Smooth muscle cell of the brain vasculature (primary cell): ENCODE results near the gene SNF8.
"Not testable (repeated sequence)": the region's sequence is repeated elsewhere in the genome, so short reads cannot be mapped to it uniquely, and the experiment has no call there.

ENCODE experiments used
- DNase-seq: peaks from one replicate; pipeline ENCODE4 v3.0.0-alpha.2; 2012; ENCODE audit warnings: low read depth, low spot score

SNF8 gene, protein sequence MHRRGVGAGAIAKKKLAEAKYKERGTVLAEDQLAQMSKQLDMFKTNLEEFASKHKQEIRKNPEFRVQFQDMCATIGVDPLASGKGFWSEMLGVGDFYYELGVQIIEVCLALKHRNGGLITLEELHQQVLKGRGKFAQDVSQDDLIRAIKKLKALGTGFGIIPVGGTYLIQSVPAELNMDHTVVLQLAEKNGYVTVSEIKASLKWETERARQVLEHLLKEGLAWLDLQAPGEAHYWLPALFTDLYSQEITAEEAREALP

DNA sequence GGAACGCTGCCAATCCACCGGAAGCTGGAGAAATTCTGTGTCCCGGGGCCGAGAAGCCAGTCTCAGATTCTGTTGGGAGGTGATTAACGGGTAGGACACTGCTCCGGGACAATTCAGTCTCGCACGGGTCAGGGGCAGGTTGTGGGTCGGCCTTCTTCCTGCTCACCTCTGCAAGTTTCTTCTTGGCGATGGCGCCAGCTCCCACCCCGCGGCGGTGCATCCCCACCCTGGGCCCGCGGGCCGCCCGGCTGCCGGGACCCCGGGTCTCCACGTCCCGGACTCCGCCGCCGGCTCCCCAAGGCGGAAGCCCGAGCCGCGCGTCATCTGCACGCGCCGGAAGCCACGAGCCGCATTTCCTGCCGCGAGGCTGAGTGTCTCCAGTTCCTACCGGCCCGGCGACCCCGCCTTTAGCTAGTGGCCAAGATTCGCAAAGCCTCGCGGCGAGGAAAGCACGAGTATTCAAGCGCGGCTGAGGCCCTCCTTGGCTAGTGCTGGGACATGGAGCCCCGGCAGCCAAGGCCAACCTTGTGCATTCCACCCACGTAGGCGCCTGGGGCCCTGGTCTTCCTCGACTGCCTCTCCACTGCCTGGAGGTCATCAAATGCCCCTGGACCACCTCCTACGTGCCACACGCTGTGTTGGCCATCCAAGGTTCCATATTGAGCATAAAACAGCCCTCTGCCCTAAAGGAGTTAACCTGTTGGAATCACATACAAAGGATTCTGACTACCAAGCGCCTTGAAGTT lies at the start of gene SNF8:
SNF8 (minus strand) TSS at position 328 of the 746 bp plus-strand sequence; CDS start at position 220, 108 bp downstream.
- peak; percentile 74 for DNase-seq

DNA sequence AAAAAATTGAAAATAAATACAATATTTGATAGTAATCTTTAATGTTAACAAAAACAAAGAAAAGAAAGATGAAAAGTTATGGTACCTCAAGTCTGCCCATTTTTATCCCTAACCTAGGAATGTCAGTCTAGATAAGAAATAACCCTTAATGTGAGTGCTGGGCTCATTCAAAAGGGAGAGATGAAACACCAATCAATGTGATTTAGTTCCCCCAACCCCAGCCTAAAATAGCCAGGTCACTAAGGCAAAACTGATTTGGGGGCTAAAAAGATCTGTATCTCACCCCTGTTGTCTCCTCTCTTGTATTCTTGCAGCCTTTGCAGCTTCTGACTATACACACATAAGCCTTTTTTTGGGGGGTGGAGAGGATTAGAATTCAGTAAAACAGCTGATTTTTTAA lies 49.3 kb upstream of the SNF8 start:
- DNase-seq: no peak

DNA sequence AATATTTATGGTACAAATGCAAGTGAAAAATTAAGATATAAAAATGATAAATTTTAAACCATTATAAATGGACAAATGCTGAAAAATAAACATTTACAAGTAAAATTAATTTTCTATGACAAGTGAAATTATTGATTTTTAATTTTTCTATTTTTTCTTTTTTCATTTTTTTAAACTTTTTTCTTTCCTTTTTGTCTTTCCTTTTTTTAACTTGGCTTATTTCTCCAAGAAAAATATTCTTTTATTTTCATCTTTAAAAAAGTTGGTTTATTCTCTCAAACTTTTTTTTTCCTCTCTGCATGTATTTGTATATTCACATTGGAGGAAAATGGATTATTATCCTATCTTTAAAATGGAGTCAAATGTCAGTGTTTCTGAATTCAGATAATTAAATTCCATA lies 48.7 kb upstream of the SNF8 start:
- DNase-seq: no peak

DNA sequence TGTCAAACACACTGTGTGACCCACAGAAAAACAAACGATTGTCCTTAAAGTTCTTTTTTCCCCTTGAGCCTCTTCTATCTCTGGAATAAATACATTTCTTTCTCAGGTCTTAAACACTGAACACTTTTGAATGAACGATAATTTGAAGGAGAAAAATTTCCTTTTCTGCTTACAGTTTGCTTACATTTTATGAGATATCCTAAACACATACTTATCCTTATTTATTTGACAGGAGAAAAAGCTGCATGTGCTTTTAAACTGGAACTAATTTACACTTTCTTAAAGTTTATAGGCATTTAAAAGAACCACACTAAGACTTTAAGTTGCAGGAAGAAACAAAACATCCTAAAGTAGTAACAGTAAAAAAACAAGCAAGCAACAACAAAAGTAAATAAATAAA lies 47.8 kb upstream of the SNF8 start:
- DNase-seq: no peak

DNA sequence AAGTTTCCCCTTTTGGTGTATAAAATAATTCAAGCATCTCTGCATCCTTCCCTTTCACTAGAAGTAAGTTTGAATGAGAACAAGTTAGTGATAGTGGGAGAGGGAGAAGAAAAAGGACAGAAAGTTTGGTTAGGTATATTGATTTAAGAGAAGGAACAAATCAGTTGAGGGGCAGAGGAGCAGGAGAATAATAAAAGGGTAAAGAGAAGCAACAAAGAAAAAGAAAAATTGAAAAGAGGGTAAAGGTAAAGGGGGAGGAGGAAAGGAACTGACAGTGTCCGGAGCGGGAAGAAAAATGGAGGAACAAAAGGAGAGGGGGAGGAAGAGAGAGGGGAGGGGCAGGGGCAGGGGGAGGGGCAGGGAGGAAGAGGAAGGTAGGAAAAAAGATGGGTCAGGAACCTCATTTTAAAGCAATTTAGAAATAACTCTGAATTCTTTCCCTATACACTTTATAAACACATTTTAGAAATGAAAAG lies 46.3 kb upstream of the SNF8 start:
- no peak for DNase-seq

DNA sequence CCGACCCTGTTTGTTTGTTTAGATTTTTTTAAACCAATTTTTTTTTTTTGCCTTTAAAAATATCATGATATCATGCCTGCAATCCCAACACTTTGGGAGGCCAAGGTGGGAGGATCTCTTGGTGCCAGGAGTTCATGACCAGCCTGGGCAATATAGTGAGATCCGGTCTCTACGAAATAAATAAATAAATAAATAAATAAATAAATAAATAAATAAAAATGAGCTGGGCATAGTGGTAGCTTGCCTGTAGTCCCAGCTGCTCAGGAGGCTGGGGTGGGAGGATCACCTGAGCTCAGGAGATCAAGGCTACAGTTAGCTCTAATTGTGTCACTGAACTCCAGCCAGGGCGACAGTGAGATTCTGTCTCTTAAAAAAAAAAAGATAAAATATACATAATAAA lies 44.5 kb upstream of the SNF8 start:
- DNase-seq: no peak

DNA sequence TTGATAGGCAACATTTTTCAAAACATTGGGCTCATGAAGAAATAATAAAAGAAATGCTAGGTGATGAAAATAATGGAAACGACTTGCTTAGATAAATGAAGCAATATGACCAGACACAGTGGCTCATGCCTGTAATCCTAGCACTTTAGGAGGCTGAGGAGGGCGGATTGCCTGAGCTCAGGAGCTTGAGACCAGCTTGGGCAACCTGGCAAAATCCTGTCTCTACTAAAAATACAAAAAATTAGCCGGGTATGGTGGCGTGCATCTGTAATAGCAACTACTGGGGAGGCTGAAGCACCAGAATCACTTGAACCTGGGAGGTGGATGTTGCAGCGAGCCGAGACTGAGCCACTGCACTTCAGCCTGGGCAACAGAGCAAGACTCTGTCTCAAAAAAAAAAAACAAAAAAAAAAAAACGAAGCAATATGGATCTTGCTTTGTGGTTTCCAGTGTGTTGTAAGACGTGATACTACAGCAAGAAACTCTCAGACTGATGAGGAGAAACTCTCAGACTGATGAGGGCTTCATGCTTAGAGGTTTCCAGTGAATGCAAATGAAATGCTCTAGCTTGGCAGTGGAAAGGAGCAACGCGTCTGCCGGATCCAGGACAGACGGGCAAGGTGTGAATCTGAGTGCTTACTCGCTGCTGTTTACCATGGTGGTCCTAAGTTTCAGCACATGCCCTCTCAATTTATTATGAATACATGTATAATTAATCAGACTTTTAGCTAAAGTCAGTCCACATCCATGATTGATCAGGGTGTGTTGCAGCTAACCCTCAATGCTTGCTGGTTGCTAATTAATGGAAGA lies 41.0 kb upstream of the SNF8 start:
- no peak for DNase-seq

DNA sequence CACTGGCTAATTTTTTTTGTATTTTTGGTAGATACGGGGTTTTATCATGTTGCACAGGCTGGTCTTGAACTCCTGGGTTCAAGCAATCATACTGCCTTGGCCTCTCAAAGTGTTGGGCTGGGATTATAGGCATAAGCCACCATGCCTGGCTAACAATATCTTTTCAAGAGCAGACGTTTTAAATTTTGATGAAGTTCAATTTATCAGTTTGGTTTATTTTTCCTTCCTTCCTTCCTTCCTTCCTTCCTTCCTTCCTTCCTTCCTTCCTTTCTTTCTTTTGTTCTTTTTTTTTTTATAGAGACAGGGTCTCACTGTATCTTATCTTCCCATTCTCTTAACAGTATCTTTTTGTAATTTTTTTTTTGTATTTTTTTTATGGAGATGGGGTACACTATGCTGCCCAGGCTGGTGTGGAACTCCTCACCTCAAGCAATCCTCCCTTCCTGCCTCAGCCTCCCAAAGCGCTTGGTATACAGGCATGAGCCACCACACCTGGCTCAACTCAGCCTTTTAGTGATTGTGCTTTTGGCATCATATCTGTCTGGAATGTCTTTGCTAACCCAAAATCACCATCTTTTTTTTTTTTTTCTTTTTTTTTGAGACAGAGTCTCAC lies 37.4 kb upstream of the SNF8 start:
- DNase-seq: no peak

DNA sequence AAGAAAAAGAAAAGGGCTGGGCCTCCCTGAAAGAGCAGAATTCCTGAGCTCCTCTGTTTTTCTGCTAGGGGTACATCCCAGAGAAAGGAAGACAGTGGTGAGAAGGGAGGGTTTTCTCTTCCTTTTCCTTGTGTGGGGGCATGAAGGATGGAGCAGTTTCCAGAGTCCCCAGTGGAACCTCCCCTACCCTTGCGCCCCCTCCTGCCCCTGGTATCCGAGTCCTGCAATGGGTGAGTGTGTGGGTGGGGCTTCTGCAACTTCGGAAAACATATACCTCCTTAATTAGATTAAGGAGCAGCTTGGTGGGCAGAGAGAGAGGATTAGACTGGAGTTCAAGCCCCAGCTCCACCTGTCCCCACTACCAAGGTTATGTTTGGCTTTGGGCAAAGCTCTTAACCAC lies 29.2 kb upstream of the SNF8 start:
- DNase-seq: no peak

DNA sequence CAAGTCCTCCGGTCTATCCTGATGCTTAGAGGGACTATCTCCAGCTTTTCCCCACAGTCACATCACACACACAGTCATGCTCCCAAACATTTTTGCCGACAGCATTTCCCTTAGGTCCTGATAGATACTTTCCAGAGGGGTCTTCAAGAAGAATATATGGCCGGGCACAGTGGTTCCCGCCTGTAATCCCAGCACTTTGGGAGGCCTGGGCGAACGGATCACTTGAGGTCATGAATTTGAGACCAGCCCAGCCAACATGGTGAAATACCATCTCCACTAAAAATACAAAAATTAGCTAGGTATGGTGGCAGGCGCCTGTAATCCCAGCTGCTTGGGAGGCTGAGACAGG lies 28.1 kb upstream of the SNF8 start:
- no peak for DNase-seq

DNA sequence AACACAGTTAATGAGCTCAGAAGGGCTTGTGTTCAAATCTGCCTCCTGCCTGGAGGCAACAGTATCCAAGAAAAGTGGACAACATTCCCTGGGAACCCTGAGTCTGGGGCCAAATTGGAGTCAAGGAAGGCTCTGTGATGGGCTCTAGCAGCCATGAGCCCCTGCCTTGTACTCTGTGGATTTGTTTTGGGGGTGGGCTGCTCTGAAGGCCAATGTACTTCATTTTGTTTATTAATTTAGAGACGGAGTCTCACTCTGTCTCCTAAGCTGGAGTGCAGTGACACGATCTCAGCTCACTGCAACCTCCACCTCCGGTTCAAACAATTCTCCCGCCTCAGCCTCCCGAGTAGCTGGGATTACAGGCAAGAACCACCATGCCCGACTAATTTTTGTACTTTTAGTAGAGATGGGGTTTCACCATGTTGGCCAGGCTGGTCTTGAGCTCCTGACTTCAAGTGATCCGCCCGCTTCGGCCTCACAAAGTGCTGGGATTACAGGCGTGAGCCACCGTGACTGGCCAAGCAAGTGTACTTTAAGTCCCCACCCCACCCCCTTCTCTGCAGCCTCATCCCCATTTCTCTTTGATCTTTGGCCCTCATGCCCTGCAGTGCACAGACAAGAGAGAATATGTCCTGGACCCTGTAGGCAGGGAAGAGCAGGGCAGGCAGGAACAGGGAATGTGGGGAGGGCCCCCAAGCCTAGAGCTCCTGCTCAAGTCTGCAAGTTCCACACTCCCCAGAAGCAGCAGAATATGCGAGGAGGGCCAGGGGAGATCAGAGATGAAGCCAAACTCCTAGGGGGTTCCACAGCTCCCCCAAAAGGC lies 26.4 kb upstream of the SNF8 start:
- DNase-seq: no peak

DNA sequence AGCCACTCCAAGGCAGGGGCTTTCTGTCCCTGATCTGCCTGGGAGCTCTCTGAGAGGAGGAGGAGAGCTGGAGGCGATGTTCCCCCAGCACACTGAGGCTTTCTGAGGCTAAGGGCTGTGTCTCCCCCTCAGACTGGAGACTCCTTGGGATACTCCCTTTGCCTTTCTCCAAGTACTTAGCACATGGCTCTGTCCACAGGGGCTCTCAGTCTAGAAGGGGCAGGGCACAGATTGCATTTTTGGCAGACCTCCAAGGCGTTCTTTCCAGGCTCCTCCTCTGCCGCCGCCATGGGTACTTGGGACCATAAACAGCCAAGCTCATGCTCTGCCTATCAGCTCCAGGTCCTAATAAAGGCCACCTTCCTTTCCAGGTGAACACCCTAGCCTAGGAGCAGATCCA lies 25.6 kb upstream of the SNF8 start:
- no peak for DNase-seq

DNA sequence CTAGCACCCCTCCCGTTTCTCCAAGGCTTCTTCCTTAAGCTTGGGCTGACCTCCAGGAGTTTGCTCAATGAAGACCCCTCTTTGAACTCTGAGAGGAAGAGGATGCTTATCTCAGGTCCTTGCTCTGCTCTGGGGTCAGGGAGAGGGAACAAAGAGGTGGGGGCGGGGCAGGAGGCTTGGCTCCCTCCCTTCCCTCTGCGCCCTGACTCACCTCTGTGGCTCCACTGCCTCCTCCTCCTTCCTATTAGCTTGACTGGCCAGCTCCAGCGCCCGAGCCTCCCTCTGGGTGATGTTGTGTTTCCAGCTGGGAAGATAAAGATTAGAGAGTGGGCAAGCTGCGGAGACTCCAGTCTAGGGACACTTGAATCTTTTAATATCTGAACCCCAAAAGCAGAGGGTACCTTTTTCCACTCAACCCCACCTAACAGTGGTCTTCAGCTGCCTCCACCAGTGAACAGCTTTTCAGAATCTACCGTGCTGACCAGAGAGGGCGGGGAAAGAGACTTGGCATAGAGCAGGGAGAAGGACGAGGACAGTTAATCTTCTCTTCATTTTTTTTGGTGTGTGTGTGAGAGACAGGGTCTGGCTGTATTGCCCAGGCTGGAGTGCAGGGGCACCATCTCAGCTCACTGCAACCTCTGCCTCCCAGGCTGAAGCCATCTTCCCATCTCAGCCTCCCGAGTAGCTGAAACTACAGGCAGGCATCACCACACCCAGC lies 17.0 kb upstream of the SNF8 start:
- no peak for DNase-seq

DNA sequence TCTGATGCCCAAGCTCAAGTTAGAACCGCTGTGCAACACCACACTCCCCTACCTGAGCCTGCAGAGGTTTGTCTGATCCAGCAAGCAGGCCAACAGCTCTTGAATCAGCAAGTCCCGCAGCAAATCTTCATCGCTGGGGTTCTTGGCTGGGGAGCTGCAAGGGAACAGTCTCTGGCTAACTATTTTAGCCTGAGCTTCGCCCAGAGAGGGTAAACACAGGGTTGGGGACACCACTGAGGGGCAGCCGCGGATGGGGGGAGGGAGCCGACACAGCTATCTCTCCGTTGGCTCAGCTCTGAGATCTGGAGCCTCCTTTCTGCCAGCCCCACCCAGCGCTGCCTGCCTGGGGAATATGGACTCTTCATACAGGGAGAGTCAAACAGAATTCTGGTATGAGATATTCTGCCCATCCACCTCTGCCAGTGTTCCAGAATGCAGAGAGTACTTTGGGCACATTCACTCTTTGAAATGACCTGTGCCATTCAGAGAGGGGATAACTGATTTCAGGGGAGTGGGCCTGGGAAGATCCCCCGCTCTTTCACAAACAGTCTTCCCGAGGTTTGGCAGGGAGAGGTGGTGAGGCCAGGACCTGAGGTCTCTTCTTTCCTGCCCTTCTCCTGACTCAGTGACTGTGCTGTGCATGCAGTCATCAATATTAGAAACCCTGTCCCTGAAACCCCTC lies 16.3 kb upstream of the SNF8 start:
- no peak for DNase-seq

DNA sequence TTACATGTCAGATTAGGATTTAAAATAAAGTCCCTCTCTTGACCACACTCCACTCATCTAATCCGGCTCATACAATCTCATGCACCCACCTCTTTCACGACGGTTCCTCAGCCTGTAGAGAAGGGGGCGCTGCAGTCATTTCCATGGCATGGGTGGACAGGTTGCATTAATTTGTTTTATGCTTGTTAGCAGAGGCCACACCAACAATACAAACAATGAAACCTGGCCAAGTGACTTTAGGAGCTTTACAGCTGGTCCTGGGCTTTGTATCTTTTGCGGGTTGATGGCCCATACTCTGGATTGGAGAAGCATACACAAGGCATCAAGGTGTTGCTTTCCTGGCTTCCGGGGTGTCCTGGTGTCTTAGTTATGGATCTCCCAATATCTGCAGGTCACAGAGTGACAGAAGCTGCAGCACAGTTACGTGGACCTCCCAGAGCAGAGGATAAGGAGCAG lies 9.7 kb upstream of the SNF8 start:
- DNase-seq: no peak

DNA sequence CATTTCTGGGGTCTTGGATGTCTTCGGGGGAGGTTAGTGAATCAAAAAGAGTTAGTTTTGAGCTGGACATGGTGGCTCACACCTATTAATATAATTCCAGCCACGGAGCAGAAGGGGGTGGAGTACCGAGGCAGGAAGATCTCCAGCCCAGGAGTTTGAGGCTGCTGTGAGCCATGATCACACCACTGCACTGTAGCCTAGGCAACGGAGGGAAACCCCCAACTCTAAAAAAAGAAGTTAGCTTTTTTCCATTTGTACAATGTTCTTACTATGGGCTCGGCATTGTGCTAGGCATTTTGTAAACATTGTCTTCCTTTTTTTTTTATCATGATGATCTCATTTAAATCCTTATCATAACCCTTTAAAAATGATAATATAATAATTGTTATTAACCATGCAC lies 8.3 kb upstream of the SNF8 start:
- DNase-seq: no peak

DNA sequence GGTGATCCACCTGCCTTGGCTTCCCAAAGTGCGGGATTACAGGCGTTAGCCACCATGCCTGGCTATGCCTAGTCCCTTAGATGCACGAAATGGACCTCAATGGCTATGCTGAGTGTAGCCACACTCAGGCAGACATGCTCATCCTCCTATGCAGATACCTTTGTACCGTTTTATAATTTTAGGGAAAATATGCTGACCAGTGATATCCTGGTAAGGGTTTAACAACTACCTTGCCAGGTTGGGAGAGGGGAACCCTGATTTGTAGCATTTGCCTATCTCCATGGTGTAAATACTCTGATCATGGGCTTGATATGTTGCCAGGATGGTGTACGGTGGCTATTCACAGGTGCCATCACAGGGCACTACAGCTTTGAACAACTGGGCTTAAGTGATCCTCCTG lies 6.9 kb upstream of the SNF8 start:
- no peak for DNase-seq

DNA sequence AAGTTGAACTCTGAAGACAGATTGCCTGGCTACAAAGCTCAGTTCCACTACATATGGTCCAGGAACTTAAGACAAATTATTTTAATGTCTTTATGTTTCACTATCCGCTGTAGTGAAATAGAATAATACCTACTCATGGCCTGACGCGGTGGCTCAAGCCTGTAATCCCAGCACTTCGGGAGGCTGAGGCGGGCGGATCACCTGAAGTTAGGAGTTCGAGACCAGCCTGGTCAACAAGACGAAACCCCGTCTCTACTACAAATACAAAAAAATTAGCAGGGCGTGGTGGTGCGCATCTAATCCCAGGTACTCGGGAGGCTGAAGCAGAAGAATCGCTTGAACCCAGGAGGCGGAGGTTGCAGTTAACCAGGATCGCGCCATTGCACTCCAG lies 614 bp upstream of the SNF8 start:
- not testable (repeated sequence) for DNase-seq

DNA sequence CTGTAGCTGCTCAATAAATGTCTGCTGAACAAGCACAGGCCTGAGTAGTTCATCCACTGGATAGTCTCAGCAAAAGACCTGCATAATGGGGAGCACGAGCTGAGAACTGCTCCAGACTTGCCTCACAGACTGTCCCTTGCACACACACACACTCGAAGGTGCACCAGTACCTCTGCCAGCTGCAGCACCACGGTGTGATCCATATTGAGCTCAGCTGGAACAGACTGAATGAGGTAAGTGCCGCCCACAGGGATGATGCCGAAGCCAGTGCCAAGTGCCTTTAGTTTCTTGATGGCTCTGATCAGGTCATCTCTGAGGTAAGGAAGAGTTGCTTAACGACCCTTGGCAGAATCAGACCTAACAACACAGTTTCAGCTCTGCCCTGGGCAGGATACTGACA lies 11.6 kb downstream of the SNF8 start:
- no peak for DNase-seq

DNA sequence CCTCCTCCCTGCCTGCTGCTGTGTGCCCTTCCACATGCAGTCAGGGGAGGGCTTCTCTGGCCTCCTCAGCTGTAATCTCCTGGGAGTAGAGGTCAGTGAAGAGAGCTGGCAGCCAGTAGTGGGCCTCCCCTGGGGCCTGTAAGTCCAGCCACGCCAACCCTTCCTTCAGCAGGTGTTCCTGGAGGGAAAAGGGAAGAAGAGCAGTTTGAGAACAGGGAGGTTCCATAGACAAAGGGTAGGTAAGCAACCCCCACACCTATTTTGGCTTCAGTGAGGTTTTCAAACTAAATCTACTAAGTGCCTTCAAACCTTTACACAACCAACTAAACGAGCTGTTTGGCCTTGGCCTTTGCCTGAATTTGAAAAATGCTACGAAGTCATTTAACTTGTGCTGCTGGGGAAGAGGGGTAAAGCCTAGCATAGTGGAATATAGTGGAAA lies 14.2 kb downstream of the SNF8 start:
- no peak for DNase-seq
